Measurements from ENCODE around the gene DZIP3.

DZIP3 gene, protein sequence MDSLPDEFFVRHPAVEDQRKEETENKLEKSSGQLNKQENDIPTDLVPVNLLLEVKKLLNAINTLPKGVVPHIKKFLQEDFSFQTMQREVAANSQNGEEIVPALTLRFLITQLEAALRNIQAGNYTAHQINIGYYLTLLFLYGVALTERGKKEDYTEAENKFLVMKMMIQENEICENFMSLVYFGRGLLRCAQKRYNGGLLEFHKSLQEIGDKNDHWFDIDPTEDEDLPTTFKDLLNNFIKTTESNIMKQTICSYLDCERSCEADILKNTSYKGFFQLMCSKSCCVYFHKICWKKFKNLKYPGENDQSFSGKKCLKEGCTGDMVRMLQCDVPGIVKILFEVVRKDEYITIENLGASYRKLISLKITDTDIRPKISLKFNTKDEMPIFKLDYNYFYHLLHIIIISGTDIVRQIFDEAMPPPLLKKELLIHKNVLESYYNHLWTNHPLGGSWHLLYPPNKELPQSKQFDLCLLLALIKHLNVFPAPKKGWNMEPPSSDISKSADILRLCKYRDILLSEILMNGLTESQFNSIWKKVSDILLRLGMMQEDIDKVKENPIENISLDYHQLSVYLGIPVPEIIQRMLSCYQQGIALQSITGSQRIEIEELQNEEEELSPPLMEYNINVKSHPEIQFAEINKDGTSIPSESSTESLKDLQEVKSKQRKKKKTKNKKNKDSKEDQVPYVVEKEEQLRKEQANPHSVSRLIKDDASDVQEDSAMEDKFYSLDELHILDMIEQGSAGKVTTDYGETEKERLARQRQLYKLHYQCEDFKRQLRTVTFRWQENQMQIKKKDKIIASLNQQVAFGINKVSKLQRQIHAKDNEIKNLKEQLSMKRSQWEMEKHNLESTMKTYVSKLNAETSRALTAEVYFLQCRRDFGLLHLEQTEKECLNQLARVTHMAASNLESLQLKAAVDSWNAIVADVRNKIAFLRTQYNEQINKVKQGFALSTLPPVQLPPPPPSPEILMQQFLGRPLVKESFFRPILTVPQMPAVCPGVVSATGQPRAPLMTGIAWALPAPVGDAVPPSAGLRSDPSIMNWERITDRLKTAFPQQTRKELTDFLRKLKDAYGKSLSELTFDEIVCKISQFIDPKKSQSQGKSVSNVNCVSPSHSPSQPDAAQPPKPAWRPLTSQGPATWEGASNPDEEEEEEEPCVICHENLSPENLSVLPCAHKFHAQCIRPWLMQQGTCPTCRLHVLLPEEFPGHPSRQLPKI

DNA sequence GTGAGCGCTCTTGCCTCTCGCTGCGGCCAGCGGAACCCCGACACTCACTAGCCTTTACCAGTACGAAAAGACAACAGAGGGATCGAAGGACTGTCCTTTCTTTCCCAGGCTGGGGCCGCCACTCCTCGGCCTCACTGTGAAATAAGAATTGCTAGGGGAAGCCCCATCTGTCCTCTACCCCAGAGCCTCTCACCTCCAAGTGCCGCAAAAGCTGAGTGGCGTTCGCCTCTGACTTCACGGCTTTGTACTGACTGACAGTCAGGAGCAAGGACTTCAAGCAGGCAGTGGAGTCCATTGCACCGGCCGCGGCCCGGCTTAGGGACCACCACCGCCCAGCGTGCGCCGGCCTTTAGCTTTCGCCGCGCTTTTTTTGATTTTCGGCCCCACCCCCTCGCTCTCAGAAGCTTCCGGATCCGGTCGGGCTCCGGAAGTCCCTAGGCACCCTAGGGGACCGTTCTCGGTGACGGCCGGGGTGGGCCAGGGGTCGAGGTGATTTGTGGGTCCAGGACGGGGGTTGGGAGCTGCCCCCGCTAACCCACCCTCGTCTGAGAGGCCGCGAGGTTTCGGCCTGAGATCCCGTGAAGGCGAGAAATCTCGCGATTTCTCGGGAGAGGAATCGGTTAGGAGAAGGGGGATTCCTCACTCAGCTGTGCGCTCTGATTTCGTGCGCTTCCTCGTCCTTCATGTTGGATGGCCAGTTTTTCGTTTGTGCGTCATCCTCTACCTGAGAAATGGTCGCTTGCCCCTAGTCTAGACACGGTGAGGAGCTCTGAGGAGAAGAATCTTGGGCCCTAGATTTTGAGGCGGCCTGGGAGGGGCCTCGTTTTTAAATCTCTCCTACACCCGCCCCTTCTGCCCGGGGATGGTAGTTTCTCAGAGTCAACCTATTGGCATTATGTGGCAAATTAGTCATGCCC is at the start of gene DZIP3, which contains the start of gene CIP2A:
TSS of gene DZIP3 (plus strand) at position 642 of the 917 bp plus-strand sequence. CDS start 15,685 bp downstream, outside the sequence.
TSS of gene CIP2A (minus strand) at position 358 of the 917 bp plus-strand sequence. CDS start at position 295, 63 bp downstream.
- Histone ChIP-seq H3K27ac (ENCODE audit: low read length) (peak within 1 kb of the TSS; percentile 72), H2AFZ (ENCODE audit: low read depth, low read length) (peak within 1 kb of the TSS; percentile 48), H3K79me2 (ENCODE audit: low read length) (peaks cover 51% of the 10 kb centered on the region), H4K20me1 (ENCODE audit: insufficient read depth, low read length) (peaks cover 26% of the 10 kb centered on the region), H3K36me3 (replicated peaks; ENCODE audit: low read depth, low read length) (peaks cover 17% of the 10 kb centered on the region), H3K27me3 (ENCODE audit: low read depth, low read length) (no peaks in the 10 kb centered on the region), H3K4me3 (ENCODE audit: low read length) (peak within 1 kb of the TSS; percentile 88), H3K4me2 (ENCODE audit: low read length) (peak within 1 kb of the TSS; percentile 73), H3K4me1 (ENCODE audit: low read length) (peaks cover 15% of the 10 kb centered on the region), H3K9me3 (ENCODE audit: insufficient read depth, low read length) (no peaks in the 10 kb centered on the region), H3K9ac (ENCODE audit: low read length) (peak within 1 kb of the TSS; percentile 73)
- TF ChIP-seq EZH2phosphoT487 (IDR thresholded peaks at IDR 0.05; ENCODE audit: low read depth): no peak
- TF ChIP-seq CTCF (IDR thresholded peaks at IDR 0.05; ENCODE audit: low read depth, low read length): no peak

- H3K4me2 ChIP-seq (ENCODE audit: low read length): no peak overlapping the region
- no peaks in the 10 kb centered on the region for H3K4me1 ChIP-seq (ENCODE audit: low read length)
- H2AFZ ChIP-seq (ENCODE audit: low read depth, low read length): no peak overlapping the region
- H3K9ac ChIP-seq (ENCODE audit: low read length): no peak overlapping the region
- H3K36me3 ChIP-seq (replicated peaks; ENCODE audit: low read depth, low read length): peaks cover 16% of the 10 kb centered on the region
- no peak for TF ChIP-seq CTCF (IDR thresholded peaks at IDR 0.05; ENCODE audit: low read depth, low read length)
- no peak for TF ChIP-seq EZH2phosphoT487 (IDR thresholded peaks at IDR 0.05; ENCODE audit: low read depth)
- H3K4me3 ChIP-seq (ENCODE audit: low read length): no peak overlapping the region
- H3K9me3 ChIP-seq (ENCODE audit: insufficient read depth, low read length): no peaks in the 10 kb centered on the region
- no peaks in the 10 kb centered on the region for H3K27me3 ChIP-seq (ENCODE audit: low read depth, low read length)
- no peaks in the 10 kb centered on the region for H4K20me1 ChIP-seq (ENCODE audit: insufficient read depth, low read length)
- H3K79me2 ChIP-seq (ENCODE audit: low read length): no peaks in the 10 kb centered on the region
- H3K27ac ChIP-seq (ENCODE audit: low read length): no peak overlapping the region
Observed at GRCh38 chr3:108546247-108546646, 43.3 kb upstream of the DZIP3 start.

DNA sequence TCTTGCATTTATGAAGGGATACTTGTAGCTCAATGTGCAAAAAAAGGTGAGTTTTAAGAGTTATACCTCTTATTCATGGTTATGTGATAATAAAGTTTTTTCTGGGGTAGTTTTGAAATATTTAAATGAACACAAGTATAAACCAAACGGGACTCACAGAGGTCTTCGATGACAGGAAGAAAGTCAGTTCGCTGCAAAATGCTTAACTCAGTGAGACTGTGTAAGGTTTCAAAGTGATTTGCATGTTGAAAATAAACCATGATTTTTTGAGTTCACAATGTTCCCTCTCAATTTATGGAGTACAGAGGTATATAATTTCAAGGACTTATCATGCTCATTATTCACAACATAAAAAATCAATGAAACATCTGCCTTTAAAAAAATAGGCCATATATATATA is 42.8 kb upstream of the DZIP3 start:
- no peaks in the 10 kb centered on the region for H4K20me1 ChIP-seq (ENCODE audit: insufficient read depth, low read length)
- H2AFZ ChIP-seq (ENCODE audit: low read depth, low read length): no peak overlapping the region
- peaks cover 16% of the 10 kb centered on the region for H3K36me3 ChIP-seq (replicated peaks; ENCODE audit: low read depth, low read length)
- H3K4me3 ChIP-seq (ENCODE audit: low read length): no peak overlapping the region
- no peak overlapping the region for H3K27ac ChIP-seq (ENCODE audit: low read length)
- H3K9ac ChIP-seq (ENCODE audit: low read length): no peak overlapping the region
- H3K4me2 ChIP-seq (ENCODE audit: low read length): no peak overlapping the region
- no peak for TF ChIP-seq CTCF (IDR thresholded peaks at IDR 0.05; ENCODE audit: low read depth, low read length)
- TF ChIP-seq EZH2phosphoT487 (IDR thresholded peaks at IDR 0.05; ENCODE audit: low read depth): no peak
- H3K9me3 ChIP-seq (ENCODE audit: insufficient read depth, low read length): no peaks in the 10 kb centered on the region
- H3K27me3 ChIP-seq (ENCODE audit: low read depth, low read length): no peaks in the 10 kb centered on the region
- no peaks in the 10 kb centered on the region for H3K79me2 ChIP-seq (ENCODE audit: low read length)
- H3K4me1 ChIP-seq (ENCODE audit: low read length): peaks cover 3% of the 10 kb centered on the region

All from OCI-LY3 (cell line).